Type B pancreatic cell (in vitro differentiated cells): Measurements from ENCODE around the gene GLTPD2. TPM values are rescaled to one million over a fixed set of nuclear protein-coding genes. Genes with fewer than 3 reads are reported as not detected.

Source experiments
- DNase-seq: peaks from one replicate; pipeline ENCODE4 v3.0.0; 2021; ENCODE audit warnings: mixed read lengths; ENCODE audit not compliant: unreplicated experiment; ENCODE audit errors: extremely low spot score
- H3K27ac Mint-ChIP-seq: 2 replicates; pipeline ENCODE4 v1.8.0; 2021; ENCODE audit warnings: mild to moderate bottlenecking, mixed read lengths
- H3K27me3 Mint-ChIP-seq: 2 replicates; pipeline ENCODE4 v1.8.0; 2021; ENCODE audit warnings: mixed read lengths
- H3K36me3 Mint-ChIP-seq: 2 replicates; pipeline ENCODE4 v1.8.0; 2021; ENCODE audit warnings: mixed read lengths
- H3K4me1 Mint-ChIP-seq: one replicate; pipeline ENCODE4 v1.8.0; 2021; ENCODE audit warnings: mixed read lengths; ENCODE audit not compliant: unreplicated experiment
- H3K4me3 Mint-ChIP-seq: 2 replicates; pipeline ENCODE4 v1.8.0; 2021; ENCODE audit warnings: mild to moderate bottlenecking, mixed read lengths
- H3K9me3 Mint-ChIP-seq: 2 replicates; pipeline ENCODE4 v1.8.0; 2021; ENCODE audit warnings: mixed read lengths
- total RNA-seq: library from RNA; stranded (reverse); gene quantifications from 2 replicates; pipeline ENCODE4 v1.2.1, GENCODE V29; 2021; ENCODE audit warnings: low replicate concordance
- TF ChIP-seq, protein P1 (sequence below): fragments of 200-600 bp; sonication (generic); conservative IDR thresholded peaks from 2 replicates; pipeline ENCODE4 v1.5.0; 2021; ENCODE audit warnings: antibody characterized with exemption, mild to moderate bottlenecking

The GLTPD2 gene
- total RNA-seq, 1 donor from 2014 or later = 4.7 TPM

DNA sequence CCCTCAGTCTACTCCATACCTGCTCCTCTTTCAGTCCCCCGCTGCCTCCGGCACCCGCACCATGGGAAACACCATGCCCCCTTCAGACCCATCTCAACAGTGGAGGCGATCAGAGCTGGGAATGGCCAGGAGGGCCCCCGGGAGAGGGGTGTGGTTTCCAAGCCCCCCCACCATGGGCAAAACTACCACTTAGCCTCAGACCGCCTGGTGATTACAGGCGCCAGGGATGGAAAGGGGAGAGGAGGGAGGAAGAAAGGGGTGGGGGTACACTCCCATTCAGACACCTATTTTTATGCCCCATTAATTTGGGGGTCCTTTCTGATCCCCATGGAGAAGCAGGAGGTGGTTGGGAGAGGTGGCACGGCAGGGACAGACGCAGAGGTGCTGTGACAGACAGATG is 13.5 kb downstream of the GLTPD2 start, which contains the start of gene C17orf114:
Gene C17orf114, minus strand, starts transcription at position 101 of the 400 bp plus-strand sequence.
- Mint-ChIP-seq H3K9me3 (no peaks in the 10 kb centered on the region), H3K4me1 (peaks cover 7% of the 10 kb centered on the region), H3K27ac (no peak within 1 kb of the TSS), H3K4me3 (no peak within 1 kb of the TSS), H3K36me3 (no peaks in the 10 kb centered on the region), H3K27me3 (no peaks in the 10 kb centered on the region)
- DNase-seq = no peak
- TF ChIP-seq, protein P1, sequence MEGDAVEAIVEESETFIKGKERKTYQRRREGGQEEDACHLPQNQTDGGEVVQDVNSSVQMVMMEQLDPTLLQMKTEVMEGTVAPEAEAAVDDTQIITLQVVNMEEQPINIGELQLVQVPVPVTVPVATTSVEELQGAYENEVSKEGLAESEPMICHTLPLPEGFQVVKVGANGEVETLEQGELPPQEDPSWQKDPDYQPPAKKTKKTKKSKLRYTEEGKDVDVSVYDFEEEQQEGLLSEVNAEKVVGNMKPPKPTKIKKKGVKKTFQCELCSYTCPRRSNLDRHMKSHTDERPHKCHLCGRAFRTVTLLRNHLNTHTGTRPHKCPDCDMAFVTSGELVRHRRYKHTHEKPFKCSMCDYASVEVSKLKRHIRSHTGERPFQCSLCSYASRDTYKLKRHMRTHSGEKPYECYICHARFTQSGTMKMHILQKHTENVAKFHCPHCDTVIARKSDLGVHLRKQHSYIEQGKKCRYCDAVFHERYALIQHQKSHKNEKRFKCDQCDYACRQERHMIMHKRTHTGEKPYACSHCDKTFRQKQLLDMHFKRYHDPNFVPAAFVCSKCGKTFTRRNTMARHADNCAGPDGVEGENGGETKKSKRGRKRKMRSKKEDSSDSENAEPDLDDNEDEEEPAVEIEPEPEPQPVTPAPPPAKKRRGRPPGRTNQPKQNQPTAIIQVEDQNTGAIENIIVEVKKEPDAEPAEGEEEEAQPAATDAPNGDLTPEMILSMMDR = no peak

DNA sequence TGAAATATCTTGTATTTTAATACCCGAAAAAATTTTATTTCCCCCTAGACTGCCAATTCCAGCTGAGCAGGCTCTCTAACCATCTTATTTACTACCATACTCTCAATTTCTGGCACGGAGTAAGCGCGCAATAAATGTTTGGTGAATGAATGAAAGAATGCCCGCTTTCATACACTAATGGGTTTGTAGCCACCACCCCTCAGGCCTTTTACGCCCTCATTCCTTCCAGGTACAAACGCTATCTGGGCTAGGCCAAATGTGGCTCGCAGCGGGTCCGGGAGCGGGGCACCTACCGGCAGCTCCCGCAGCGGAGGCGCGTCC is 17.7 kb downstream of the GLTPD2 start:
- TF ChIP-seq, protein P1 = no peak

GRCh38 chr17:4806777-4807604 is 18.2 kb downstream of the GLTPD2 start, which contains the start of gene PLD2:
TSS of gene PLD2 (plus strand) at chr17:4807152. CDS start at chr17:4807773, 621 bp downstream.
- TF ChIP-seq, protein P1 = no peak
- peak; percentile 91 for DNase-seq
- Mint-ChIP-seq H3K36me3 (peaks cover 11% of the 10 kb centered on the region), H3K9me3 (no peaks in the 10 kb centered on the region), H3K27me3 (no peaks in the 10 kb centered on the region), H3K4me3 (peak within 1 kb of the TSS; percentile 90), H3K4me1 (peaks cover 13% of the 10 kb centered on the region), H3K27ac (peak within 1 kb of the TSS; percentile 74)

More for the DNA sequence above, 17.7 kb downstream of the GLTPD2 start:
- Mint-ChIP-seq H3K9me3 (no peaks in the 10 kb centered on the region), H3K27ac (peak overlapping the region; percentile 74), H3K4me3 (peak overlapping the region; percentile 88), H3K36me3 (peaks cover 11% of the 10 kb centered on the region), H3K27me3 (no peaks in the 10 kb centered on the region), H3K4me1 (peaks cover 13% of the 10 kb centered on the region)
- DNase-seq = no peak

DNA sequence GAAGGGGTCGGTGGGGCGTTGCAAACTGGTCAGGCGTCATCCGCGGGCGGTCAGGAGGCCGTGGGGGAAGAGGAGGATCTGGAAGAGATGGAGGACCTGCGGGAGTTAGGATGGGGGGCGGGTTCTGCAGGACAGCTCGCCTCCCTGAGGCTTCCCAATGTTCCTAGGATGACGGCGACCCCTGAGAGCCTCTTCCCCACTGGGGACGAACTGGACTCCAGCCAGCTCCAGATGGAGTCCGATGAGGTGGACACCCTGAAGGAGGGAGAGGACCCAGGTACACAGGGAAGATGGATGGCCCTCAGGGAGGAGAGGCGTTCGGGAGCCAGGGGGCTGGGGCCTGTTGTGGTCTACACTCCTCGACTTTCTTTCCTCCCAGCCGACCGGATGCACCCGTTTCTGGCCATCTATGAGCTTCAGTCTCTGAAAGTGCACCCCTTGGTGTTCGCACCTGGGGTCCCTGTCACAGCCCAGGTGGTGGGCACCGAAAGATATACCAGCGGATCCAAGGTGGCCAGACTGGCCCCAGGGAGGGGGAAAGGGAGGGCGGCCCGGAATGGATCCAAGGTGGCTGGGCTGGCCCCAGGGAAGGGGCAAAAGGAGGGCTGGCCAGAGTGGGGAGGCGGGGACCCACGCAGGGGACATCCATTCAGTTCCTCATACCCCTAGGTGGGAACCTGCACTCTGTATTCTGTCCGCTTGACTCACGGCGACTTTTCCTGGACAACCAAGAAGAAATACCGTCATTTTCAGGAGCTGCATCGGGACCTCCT is 19.0 kb downstream of the GLTPD2 start:
- H3K27me3 Mint-ChIP-seq = no peaks in the 10 kb centered on the region
- H3K4me1 Mint-ChIP-seq = peaks cover 13% of the 10 kb centered on the region
- DNase-seq = no peak
- TF ChIP-seq, protein P1 = no peak
- no peaks in the 10 kb centered on the region for H3K9me3 Mint-ChIP-seq
- H3K36me3 Mint-ChIP-seq = peaks cover 14% of the 10 kb centered on the region
- H3K4me3 Mint-ChIP-seq = peak overlapping the region; percentile 90
- H3K27ac Mint-ChIP-seq = peak overlapping the region; percentile 65

- no peaks in the 10 kb centered on the region for H3K27me3 Mint-ChIP-seq
- peak overlapping the region; percentile 65 for H3K27ac Mint-ChIP-seq
- DNase-seq = no peak
- H3K4me3 Mint-ChIP-seq = peak overlapping the region; percentile 90
- H3K9me3 Mint-ChIP-seq = no peaks in the 10 kb centered on the region
- TF ChIP-seq, protein P1 = no peak
- H3K4me1 Mint-ChIP-seq = peaks cover 13% of the 10 kb centered on the region
- peaks cover 14% of the 10 kb centered on the region for H3K36me3 Mint-ChIP-seq
Measured at GRCh38 chr17:4808378-4808767, 19.6 kb downstream of the GLTPD2 start.
